Activated naive CD4-positive, alpha-beta T cell treated with anti-CD3 and anti-CD28 coated beads, Interleukin-2, amount 50 U/mL, for 16 hours (primary cell): Measurements from ENCODE around the gene CCNDBP1.
"Not testable (repeated sequence)": the region's sequence is repeated elsewhere in the genome, so short reads cannot be mapped to it uniquely, and the experiment has no call there.

Experiments
- DNase-seq: peaks from one replicate; pipeline ENCODE4 v3.0.0-alpha.2; 2020

Gene CCNDBP1

DNA sequence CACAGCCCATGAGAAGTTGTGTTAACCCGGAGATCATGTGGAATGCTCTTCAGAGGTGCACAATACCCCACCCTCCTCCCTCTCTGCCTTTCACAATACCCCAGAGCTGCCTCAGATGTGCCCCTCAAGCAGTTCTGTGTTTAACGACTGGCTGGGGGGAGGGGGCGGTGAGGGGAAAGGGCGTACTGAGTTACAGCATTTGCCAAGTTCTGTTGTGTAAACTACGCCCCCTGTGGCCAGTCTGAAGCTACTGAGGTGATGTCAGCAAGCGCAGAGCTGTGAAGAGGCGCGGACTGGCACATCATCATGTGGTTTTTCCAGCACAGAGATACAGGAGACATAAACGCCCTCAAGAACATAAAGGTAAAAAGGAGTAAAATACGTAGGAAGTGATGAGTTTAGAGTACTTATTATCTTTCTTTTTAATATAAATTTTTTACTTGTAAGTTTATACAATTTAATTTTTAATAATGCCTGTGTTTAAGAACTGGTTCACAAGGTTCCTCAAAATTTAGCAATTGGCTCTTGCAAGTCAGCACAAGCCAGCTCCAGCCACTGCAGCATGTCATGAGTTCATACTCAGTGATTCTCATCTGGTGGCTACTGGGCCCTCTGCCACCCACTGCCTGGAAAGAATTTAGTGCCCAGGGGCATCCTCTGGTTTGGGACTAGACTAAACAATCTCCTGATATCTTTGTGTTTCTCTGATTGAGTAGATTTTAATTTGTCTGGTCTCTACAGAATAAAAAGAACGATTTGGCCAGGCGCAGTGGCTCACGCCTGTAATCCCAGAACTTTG, 33.9 kb downstream of the CCNDBP1 start:
- no peak for DNase-seq

DNA sequence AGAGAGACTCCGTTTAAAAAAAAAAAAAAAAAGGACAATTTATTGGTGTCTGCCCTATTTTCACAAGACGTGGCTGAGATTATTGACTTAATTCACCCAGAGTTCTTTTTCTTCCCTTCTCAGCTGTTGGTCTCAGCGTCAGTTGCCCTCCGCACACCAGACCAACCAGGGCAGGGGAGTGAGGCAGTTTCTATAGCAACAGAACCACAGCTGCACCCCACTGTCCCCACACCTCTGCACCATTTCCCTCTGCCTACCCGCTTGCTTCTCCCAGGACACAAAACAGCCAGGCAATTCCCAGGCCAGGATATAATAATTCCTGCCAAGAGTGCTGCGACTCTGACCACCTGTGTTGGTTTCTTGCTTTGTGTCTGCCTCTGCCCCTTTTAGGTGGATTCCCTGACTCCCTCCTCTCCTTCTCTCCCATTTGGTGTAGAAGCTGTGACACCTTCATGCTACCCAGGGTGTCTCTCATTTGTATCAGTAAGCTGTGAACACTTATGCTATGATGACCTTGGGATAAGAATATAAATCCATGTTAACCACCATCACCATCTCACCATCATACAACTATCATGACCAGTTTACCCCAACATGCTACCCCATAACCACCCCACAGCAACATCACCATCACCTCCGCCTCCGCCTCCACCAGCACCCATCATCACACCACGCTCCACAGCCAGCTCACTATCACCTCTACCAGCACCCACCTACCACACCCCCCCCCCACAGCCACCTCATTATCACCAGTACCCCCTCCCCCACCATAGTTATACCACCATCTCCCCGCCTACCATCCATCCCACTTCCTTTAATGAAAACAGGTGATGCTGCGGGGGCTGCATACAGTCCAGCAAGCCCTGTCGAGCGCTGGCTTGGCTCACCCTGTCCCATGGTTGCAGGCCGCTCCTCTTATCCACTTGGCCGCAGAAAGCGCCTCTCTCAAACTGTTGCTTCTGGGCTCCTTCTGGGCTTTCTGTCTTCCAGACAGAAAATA, 35.0 kb downstream of the CCNDBP1 start:
- no peak for DNase-seq

DNA sequence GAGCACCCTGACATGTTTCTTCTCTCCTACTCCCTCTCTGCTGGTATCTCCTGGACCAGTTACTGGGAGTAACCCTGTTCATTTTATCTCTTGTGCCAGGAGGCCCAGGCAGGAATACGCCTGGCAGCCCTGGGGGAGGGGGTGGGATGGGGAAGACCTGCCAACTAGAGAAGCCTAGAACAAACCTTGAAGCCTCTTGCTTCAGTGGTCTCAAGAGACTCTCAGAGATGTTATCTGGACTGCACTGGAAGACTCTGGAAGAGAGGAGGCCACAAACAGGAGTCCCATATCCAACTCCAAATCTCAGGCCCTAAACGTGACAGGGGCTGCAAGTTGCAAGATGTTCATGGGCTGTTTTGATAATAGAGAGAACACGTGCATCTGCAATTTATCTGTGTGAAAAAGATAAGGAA, 35.8 kb downstream of the CCNDBP1 start, which contains the start of gene EPB42:
Gene EPB42 (minus strand): TSS at position 28 of the 413 bp plus-strand sequence. CDS start 193 bp downstream, outside the sequence.
- DNase-seq = no peak

DNA sequence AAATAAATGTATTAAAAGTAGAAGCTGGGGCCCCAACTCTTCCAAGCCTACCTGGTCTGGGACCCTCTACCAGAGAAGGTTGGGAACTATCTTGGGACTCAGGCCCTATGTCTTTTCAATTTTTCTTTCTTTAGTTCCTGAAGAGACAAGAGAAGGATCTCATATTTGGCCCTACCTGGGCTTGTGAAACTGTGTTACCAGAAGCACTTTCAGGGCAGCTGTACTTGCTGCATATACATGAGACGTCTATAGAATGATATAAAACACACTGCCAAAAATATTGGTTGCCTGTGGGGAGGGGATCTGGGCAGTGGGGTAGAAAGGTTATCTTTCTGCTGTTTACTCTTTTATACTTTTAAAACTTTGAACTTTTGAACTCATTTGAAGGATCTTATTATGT, 36.2 kb downstream of the CCNDBP1 start:
- no peak for DNase-seq

DNA sequence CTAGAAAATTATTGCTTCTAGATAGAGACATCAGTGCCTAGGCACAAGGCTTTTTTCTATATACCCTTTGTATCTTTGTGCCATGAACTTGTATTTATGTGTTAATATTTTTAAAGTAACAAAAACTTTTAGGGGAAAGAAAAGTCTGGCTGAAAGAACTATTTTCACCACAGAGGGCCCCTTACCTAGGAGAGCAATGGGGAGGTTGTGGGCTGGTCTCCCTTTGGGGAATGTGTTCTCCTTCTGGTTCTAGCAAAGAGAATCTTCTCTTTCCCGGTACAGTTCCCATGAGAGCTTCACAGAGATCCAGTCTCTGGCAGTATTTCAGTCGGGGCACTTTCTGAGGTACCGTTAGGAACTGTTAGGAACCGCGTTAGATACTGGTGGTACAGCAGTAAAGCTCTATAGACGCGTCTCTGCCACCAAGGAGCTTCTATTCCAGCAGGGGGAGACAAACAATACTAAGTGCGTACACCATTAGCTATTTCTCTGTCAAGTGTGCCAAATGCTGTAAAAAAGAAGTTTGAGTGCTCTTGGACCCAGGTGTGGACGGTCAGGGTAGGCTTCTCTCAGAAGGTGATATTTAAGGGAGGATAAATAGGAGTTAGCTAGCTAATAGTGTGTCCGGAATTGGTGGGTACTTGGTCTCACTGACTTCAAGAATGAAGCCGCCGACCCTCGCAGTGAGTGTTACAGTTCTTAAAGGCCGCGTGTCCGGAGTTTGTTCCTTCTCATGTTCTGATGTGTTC, 40.2 kb downstream of the CCNDBP1 start:
- DNase-seq = peak; percentile 25

DNA sequence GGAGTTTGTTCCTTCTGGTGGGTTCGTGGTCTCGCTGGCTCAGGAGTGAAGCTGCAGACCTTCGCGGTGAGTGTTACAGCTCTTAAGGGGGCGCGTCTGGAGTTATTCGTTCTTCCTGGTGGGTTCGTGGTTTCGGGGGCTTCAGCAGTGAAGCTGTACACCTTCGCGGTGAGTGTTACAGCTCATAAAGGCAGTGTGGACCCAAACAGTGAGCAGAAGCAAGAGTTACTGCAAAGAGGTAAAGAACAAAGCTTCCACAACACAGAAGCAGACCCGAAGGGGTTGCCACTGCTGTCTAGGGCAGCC, 40.7 kb downstream of the CCNDBP1 start:
- not testable (repeated sequence) for DNase-seq

DNA sequence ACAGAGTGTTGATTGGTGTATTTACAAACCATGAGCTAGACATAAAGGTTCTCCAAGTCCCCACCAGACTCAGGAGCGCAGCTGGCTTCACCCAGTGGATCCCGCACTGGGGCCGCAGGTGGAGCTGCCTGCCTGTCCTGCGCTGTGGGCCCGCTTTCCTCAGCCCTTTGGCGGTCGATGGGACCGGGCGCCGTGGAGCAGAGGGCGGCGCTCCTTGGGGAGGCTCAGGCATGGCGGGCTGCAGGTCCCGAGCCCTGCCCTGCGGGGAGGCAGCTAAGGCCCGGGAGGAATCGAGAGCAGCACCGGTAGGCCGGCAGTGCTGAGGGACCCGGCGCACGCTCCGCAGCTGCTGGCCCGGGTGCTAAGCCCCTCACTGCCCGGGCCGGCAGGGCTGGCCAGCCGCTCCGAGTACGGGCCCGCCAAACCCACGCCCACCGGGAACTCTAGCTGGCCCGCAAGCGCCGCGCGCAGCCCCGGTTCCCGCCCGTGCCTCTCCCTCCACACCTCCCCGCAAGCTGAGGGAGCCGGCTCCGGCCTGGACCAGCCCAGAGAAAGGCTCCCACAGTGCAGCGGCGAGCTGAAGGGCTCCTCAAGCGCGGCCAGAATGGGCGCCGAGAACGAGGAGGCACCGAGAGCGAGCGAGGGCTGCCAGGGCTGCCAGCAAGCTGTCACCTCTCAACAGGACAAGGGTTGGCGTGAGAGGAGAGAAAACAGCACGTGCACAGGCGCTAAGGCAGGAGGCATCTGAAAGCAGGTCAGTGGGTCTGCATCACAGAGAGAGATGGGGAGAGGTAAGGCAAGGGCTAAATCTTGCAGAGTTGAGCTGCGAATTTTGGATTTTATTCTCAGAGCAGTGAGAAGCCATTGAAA, 41.5 kb downstream of the CCNDBP1 start:
- DNase-seq = no peak

DNA sequence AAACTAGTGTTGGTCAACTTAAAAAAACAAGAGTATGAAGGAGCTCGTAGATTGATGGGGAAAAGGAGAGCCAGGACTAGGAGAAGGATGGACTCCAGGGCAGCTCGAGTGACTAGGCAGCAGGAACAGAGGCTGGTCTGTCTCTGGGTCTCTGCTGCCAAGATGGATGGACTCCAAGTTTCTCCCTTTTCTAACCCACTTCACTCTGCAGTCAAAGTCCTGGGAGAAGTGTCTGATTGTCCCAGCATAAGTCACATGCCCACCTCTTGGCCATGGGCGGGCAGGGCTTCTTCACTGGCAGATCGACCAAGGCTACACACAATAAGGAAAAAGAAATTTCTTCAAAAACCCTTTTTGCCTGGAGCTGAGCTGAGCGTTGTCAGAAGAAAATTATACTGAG, 44.8 kb downstream of the CCNDBP1 start:
- DNase-seq = no peak

DNA sequence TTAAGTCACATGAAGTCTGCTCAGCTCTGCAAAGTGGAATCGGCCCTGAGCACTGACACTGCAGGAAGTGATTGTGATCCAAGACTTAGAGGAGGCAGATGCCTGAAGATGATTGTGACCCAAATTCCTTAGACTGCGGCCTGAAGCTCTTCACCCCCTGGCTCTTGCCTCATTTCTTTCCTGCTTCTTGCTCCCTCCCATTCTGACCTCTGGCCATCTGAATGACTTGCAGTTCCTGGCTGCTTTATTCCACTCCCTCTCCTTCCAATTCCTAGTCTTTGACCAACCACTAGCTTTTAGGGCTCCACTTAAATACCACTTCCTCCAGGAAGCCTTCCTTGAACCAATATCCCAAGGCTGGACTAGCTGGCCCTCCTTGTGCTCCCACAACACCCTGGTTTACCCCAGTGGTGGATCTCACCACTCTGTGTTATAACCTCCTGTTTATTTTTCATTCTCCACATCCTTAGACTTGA, 45.5 kb downstream of the CCNDBP1 start:
- DNase-seq = no peak

DNA sequence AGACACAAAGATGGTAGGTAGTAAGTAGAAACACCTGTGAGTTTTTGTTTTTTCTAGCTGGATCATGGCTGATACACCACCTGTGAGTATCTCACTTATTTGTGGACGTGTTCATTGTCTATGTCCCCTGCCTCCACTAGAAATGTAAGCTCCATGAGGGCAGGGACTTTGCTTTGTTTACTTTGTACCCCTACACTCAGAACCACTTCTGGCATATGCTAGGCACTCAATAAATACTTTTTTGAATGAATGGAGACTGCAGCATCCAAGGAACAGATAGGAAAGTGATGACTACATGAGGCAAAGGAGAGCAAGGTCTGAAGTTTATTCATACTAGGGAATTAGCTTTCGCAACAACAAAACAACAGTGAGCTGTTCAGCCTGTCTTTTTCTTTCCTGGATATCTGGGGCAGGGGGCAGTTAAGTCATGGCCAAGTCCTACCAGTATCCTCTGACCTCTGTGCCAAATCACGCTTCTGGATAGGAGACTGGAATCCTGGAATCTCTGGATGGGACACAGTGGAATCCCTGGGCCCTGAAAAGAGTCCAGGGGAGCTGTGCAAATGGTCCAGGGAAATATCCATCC, 47.2 kb downstream of the CCNDBP1 start:
- no peak for DNase-seq

DNA sequence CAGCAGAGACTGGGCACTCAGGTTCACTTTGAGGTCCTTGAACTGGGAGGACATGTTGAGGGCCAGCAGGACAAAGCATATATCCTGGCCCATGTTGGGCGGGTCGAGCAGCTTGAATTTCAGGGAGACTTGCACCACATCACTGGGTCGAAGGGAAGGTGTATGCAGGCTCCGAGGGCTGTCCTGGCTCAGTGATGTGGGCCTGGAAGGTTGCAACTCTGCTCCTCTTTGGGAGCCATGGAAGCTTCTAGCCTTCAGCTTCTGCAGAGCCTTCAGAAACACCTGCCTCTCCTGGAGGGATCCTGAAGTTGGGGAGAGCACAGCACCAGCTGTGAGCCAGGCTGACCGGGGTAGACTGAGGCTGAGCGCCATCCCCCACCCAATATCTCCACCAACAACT, 50.3 kb downstream of the CCNDBP1 start:
- no peak for DNase-seq

DNA sequence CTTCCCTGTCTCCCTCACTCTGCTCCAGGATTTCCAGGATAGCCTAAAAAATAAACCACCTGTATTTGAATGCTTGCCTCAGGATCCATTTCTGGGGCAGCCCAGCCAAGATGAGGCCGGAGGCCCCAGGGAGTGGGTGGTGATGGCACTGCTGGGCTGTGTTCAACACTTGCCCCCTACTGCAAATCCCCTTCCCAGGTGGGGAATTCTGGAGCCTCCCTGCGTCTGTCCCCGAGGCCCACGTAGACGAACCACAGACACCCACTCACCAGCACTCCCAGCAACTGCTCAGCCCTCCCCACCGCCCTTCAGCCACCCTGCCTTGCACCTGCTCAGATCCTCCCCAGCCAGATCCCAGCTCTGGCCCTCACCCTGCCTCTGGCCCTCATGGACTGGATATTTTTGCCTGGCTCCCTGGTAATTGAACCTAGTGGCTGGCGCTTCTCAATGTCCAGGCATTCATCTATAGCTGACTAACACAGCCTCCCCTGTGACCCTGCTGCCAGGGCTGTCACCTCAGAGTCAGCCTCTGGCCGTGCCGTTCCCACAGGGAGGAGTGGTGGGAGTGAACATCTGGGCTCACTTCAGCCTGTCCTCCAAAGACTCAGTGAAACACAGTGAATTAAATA, 52.8 kb downstream of the CCNDBP1 start:
- no peak for DNase-seq

DNA sequence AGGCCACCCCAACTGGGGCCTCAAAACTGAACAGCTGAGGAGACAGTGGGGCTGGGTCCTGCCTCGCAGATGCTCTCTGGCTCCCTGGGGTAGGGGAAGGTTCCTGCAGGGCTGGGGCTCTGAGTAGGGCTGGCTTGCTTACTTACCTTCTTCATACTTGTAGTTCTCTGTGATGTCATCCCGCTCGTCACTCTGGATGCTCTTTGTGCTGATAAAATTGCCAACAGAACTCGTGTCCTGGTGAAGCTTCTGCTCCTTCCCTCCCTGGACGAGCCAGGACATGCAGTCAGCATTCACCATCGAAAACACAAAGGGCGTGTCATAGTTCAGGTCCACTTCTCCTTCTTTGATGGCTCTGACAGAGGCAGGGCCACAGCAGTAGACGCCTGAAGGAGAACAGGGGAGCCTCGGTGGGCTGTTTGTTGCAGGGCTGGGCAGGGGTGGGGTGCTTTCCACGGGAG, 53.5 kb downstream of the CCNDBP1 start:
- DNase-seq = no peak

DNA sequence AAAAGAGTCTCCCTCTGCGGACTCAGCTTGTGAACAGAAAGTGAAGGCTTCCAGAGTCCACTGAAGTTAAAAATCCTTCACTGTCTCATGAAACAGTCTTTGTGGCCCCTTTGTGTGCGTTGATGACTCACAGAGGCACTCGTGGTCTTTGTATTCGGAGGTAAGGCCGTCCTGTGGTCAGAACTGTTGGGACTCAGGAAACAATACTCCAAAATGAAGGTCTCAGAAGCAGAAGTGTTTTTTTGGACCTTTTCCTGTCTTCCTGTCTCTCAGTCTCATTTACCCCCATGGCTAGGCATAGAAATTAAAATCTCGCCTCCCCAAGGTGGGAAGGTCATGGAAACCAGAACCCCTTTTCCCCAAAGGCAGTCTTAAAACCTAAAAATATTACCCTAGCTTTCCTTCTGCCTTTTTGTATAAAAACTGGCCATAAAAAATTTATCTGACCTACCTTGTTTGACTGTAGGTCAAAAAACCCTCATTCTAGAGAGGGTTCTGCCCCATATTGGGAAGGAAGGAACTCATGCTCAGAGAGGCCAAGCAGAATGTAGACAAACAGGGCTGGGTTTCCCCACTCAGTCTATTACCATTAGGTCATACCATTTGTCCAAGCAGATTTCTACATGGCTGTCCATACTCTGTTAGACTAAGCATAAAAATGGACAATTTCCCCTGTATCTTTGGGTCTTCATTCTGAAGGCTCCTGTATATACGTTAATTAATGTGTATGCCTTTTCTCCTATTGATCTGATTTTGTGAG, 54.7 kb downstream of the CCNDBP1 start:
- no peak for DNase-seq

DNA sequence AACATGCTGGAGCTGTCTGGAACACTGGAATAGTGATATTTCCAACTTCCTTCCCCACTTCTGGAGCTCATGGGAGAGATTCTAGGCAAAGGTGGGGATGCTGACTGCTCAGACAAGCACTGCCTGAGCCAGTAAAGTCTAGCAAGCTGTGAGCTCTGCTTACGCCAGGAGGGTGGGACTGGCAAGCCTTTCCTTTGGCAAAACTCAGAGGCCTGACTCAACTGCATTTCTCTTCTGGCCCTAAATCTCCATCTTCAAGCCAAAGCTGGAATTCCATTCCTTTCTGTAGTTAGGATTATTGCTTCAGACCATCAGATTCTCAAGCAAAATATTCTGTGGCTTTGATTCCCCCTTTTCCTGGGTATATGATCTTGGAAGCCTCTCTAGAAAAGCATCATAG, 55.9 kb downstream of the CCNDBP1 start:
- no peak for DNase-seq

DNA sequence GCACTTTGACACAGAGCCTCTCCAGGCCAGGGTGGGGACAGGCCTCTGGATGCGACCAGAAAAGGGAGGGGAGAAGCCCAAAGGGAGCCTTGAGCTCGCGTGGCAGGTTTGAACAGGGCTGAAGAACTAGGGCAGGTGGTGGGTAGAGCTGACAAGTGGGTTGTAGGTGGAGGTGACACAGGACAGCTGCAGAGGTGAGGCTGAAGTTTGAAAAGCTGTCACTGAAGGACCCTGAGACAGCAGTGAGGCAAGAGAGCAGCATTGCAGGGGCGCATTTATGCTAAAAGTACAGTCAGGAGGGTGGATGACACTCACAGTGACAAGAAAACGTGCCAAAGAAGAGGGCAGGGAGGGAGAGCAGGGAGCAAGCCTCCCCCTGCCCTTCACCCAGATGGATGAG, 57.4 kb downstream of the CCNDBP1 start:
- DNase-seq = no peak

DNA sequence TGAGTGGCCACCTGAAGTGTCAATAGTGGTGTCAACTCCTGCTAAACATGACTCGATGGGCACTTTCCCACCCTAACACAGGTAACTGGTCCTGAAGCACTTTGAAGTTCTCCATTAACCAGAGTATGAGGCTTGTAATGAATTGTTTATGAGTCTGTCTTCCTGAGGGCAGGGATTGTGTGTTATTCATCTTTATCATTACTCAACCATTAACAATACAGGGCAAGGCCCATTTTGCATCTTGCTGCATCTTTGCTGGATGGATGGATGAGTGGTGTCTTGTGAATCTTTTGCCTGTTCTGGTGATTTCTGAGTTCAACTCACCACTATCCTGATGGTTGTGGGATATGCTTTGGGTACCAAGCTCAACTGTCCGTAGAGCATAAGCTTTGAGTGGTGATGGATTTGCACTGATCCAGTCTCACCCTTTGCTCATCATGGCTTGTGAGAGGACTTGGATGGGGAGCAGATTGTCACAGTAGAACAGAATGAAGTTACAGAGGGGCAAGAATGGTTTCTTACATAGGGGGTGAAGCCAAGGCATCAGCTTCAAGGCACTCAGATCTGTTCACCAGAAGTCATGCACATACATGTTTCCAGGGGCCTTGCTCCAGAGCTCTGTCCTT, 57.9 kb downstream of the CCNDBP1 start:
- no peak for DNase-seq

DNA sequence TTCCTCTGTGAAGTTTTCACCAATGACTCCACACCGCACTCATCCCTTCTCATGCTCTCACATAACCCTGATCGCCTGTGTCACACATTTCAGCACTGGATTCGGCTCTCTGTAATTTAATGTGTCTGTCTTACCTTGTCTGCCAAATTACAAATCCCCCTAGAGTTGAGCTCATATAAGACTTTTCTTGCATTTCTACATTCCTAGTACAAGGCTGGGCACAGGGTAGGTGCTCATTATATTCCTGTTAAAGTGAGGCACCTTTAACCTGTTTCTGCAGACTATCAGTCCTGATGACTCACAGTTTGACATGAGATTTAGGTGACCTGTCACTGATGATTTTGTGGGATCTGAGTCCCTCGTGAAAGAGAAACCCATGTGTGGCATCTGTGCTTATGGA, 58.9 kb downstream of the CCNDBP1 start:
- no peak for DNase-seq

DNA sequence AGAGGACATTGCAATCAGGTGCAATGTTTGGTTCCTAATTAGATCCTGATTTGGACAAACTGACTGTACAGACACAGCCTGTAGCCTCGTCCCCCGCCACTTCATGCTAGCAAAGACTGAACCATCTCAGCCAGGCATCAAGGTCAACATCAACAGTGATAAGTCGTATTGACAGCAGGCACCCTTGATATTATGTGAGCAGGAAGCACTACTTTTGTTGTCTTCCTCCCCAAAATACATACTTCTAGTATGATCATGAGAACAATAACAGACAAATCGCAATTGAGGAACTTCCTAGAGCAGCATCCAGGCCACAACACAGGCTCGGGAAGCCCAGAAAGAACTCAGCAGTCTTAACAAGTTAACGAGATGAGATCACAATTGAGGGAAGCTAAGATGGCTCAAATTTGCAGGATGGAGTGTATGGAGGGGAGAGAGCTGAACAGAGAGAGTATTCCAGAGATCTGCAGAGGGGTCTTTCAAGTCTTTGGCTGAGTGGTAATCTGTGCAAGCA, 61.1 kb downstream of the CCNDBP1 start:
- no peak for DNase-seq
